ENCODE measurements around the gene HINT3.

DNA sequence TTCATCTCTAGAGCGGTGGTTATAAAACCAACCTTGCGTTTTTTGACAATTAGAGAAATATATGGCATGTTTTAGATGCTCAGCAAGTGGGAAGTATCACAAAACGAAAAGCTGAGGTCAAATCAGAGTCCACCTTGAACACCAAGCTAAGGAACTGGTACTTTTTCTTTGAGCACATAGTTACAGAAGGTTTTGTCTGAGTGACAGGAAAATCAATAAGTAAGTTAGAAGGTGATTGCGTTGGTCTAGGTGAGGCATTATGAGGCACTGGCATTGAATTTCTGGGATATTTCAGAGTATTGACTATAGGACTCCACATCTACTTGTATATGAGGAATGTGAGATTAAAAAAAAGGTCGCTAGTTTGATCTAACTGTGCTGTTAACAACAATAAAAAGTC lies 597 bp upstream of the HINT3 start:
- TF ChIP-seq, protein P1, sequence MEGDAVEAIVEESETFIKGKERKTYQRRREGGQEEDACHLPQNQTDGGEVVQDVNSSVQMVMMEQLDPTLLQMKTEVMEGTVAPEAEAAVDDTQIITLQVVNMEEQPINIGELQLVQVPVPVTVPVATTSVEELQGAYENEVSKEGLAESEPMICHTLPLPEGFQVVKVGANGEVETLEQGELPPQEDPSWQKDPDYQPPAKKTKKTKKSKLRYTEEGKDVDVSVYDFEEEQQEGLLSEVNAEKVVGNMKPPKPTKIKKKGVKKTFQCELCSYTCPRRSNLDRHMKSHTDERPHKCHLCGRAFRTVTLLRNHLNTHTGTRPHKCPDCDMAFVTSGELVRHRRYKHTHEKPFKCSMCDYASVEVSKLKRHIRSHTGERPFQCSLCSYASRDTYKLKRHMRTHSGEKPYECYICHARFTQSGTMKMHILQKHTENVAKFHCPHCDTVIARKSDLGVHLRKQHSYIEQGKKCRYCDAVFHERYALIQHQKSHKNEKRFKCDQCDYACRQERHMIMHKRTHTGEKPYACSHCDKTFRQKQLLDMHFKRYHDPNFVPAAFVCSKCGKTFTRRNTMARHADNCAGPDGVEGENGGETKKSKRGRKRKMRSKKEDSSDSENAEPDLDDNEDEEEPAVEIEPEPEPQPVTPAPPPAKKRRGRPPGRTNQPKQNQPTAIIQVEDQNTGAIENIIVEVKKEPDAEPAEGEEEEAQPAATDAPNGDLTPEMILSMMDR (IDR thresholded peaks at IDR 0.05) = no peak
- TF ChIP-seq POLR2A (IDR thresholded peaks at IDR 0.05) = no peak

All from heart left ventricle (tissue), 13 donors.